GM18907 (cell line): Measurements from ENCODE around the gene RC3H1.
"Not testable (repeated sequence)": the region's sequence is repeated elsewhere in the genome, so short reads cannot be mapped to it uniquely, and the experiment has no call there.

Experiments
- ATAC-seq: cut with Tn5 transposase; IDR thresholded peaks from one replicate; pipeline ENCODE4 v1.9.1; 2021; ENCODE audit warnings: mild to moderate bottlenecking, moderate library complexity; ENCODE audit not compliant: unreplicated experiment

The RC3H1 gene

DNA sequence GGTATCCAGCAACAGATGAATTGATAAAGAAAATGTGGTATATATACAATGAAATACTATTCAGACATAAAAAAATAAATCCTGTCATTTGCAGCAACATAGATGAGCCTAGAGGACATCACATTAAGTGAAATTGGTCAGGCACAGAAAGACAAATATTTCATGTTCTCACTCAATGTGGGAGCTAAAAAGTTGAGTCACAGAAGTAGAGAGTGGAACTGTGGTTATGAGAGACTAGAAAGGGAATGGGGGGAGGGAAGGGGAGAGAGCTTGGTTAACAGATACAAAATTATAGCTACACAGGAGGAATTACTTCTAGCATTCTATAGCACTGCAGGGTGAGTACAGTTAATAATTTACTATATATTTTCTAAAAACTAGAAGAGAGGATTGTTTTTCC lies 68.0 kb downstream of the RC3H1 start:
- no peak for ATAC-seq

DNA sequence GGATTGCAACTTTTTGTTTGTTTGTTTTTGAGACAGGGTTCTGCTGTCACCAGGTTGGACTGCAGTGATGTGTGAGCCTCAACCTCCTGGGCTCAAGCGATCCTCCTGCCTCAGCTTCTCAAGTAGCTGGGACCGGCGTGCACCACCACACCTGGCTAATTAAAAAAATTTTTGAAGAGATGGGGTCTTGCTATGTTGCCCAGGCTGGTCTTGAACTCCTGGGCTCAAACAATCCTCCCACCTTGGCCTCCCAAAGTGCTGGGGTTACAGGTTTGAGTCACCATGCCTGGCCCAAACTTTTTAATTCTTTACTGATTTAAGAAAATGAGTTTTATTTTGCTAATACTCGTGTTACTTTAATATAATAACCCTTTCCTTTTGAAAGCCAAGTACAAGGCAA lies 73.6 kb downstream of the RC3H1 start:
- ATAC-seq = no peak

DNA sequence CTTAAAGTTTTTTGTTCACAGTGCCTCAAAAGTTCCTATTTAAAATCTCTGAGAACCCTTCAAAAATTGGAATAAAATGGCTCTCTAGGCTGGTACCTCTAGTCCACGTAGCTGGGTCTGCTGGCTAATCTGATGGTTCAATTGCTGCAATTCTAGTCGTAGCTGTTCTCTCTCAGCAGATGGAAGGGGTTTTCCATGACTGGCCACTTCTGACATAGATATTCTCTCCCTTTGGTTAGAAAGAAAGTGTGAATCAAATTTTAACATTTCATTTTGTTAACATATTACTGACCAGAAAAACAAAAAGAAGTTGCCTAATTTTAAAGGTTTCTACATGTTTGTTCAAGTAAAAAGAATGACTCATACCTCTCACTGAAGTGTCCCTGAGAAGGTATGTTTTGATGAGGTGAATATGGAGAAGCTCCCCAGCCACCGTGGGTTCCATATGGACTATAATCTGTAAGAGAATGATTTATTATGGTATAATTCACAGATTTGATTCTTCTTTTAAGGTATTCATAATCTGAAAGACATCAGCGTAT lies 75.7 kb downstream of the RC3H1 start:
- ATAC-seq = no peak

DNA sequence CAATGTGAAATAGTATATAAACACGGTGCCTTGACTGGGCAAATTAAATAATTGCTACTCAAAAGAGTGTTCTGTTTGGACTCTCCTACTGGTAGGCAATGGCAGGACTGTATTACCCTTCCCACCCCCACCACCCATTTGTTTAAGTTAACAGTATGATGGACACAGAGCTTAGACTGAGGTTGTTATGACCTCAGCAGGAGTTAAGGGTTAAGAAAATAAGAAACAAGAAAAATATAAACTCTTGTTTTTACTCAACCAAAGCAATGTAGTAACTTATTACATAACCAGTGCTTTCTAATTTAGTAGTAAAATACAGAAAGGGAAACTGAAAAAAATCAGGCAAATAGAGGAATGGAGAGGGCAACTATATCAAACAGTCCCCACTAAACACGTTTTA lies 85.1 kb downstream of the RC3H1 start:
- ATAC-seq = peak; percentile 52

DNA sequence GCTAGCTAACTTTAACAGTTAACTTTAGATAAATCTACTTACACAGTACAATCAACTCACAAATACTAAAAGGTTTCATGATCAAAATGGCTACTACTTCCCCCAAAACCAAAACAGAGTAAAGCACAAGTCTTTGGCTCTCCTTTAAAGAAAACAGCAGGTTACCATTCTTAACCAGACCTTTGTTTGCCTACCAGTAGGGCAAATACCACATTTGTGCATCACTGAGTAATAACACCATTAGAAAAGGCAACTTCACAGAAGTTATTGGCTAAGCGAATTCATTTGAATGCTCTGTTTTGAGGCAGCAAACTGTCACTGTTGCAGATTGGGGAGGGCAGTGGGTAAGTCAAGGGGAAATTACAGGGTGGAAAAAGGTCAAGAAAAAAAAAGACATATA lies 87.7 kb downstream of the RC3H1 start:
- ATAC-seq = no peak

DNA sequence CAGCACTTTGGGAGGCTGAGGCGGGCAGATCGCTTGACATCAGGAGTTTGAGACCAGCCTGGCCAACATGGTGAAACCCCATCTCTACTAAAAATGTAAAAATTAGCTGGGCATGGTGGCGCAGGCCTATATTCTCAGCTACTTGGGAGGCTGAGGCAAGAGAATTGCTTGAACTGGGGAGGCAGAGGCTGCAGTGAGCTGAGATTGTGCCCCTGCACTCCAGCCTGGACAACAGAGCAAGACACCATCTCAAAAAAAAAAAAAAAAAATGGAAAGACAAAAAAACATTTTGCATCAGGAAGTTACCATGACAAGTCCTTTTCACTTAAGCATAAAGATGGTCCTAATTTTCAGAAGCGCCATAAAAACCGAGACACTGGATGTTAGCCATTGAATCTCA lies 91.6 kb downstream of the RC3H1 start:
- ATAC-seq = not testable (repeated sequence)

DNA sequence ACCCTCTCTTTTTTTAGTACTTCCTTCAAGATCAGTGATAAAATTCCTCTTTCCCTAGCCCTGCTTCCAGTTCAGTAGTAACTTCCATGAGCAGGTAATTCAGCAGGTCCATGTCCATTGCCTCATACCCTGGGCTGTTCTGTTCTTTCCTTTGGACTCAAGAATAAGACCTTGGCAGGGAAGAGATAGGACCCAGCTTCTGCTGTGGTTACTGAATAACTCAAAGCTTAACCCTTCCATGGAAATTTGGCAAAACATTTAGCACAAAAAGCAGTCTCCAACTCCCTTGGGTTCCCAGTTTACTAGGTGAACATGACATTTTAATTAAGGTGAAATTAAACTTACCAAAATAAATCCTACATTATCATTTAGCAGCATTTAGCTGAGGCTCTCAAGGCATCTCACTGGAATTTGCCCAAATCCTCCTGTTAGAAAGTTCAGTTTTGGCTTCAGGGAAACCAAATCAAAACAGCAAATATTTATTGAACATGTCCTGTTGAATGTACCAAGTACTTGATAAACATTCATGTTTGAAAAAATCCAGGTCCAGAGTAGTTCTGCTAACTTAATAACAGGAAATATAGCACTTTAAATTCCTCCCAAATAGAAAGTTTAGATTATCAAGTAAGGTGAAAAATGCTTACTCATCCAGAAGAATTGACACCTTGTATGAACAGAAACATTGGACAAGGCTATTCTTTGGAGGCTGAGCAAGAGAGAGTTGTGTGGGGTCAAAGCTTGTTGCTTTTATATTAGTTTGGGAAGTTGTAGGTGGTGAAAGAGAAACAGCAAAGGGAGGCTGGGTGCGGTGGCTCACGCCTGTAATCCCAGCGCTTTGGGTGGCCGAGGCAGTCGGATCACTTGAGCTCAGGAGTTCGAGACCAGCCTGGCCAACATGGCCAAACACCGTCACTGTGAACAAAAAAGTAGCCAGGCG lies 96.6 kb downstream of the RC3H1 start:
- ATAC-seq = no peak

DNA sequence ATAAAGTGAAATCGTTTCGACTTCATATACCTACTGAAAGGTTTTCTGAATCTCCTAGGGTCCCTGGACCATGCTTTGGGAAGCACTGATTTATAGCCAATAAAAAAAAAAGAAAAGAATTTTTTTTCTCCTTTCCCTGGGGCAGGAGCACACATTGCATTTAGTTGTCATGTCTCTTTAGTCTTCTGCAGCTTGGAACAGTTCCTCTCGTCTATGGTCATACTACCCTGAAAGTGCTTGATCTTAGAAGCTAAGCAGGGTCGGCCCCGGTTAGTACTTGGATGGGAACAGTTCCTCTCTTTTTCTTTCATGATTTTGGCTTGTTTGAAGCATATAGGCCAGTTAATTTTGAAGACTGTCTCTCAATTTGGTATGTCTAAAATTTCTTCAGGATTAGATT lies 101.3 kb downstream of the RC3H1 start:
- ATAC-seq = no peak

DNA sequence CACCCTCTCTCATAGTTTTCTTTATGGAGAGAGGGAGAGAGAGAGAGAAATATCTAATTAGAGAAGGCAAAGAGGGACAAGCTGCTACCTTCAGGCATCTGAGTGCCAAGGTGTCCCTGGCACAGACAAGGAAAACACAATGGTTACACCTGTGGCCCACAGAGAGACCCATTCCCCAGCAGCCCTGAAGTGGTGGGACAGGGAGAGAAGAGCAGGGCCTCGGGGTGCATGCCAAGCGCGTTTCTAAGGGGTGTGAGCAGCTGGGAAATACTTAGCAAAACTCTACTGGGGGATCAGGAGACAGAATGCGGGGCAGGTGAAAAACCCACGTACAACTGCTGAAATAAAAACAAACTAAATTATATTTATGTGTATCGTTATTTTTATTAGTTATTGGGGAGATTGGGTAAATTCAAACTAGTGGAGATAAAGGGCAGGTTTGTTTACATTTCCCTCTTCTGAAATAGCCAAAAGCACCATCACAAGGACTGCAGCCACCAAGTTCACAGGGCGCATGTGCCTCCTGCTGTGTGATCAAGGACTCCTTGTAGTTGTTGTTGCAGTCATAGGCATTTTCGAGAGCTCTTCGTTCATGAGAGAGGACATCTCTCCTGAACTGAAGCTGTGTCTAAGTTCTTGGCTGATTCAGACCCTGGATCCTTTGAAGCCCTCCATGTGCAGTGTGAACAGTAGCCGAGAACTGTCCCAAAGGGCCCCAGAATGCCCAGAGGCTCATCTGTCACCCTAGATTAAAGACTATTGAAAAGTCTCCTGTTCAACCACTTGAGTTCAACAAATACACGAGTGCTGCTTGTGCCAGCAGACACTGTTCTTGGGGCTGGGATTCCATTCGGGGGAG lies 104.3 kb downstream of the RC3H1 start:
- no peak for ATAC-seq

DNA sequence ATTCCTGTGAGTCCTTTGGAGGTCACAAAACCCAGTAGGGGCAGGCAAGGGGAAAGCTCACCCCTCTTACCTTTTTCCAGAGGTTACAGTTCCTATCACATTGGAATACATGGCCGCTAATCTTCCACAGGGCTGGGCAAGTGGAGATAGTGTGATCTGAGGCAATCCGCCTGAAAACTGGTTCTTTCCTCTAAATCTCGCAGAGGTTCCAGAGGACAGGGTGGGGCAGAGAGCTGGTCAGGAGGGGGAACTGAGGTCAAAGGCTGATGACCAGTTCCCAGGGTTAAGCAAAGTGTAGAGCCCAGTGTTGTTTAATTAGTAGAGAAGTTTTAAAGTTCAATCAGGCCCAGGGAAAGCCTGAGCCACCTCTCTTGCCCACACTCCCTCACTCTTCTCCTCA lies 105.0 kb downstream of the RC3H1 start, which contains the start of gene SERPINC1:
SERPINC1 (minus strand) TSS at position 179 of the 400 bp plus-strand sequence; CDS start at position 111, 68 bp downstream.
- ATAC-seq = no peak

DNA sequence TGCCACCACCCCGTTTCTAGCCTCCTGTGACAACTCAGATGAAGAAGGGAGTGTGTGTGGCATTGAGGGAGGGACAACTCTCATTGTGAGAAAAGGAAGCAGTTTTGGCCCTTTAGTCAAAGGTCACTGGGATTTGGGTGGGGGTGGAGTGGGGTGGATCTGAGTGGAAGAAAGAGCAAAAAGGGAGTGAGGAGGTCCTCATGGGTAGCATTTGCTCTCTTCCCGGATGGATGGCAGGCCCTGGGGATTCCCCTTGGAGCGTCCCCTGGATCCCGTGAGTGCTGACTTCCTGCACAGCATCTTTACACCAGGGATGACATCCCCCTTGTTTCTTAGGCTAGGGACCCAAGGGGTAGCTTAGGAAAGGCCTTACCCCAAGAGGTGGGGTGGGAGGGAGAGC lies 105.5 kb downstream of the RC3H1 start:
- no peak for ATAC-seq

DNA sequence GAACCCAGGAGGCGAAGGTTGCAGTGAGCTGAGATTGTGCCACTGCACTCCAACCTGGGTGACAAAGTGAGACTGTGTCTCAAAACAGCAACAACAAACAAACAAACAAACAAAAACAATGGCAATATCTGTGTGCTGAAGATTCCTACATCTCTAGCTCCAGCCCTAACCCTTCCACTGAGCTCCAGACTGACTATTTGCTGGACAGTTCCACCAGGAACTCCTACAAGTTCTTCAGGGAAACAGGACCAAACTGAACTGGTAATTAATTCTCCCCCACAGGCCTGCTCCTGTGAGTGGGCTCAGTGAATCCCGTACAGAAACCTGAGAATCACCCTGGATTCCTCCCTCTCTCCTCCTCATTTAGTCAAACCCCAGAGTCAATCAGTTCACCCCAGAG lies 106.6 kb downstream of the RC3H1 start:
- no peak for ATAC-seq

DNA sequence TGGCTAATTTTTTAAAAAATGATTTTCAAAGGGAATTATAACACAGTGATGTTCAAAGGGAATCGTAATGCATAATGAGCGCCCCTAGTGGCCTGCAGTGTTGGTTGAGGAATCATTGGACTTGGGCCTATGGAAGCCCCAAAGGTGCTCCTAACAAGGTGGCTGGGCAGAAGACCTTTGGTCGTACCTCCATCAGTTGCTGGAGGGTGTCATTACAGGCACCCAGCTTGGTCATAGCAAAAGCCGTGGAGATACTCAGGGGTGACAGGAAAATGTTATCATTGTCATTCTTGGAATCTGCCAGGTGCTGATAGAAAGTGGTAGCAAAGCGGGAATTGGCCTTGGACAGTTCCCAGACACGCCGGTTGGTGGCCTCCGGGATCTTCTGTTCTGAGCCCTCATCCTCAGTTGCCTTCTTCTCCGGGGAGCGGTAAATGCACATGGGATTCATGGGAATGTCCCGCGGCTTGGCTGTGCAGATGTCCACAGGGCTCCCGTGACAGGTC lies 107.7 kb downstream of the RC3H1 start:
- ATAC-seq = no peak

DNA sequence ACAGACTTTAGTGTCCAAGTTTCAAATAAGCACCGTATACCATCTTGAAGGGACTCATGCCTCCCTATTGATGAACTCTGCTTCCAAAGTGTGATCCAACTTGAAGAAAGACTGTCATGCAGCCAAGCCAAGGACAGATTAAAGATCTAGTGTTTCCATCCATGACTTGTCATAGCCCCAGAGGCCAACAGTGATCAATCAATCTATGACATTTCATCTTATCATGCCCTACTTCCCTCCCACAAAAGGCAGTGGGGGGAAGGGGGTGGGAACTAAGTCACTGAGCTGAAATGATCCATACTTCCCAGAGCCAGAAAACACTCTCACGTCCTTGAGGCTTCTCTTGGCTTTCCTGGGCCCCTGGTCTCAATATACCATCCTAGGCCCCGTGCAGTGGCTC lies 109.0 kb downstream of the RC3H1 start:
- ATAC-seq = no peak

DNA sequence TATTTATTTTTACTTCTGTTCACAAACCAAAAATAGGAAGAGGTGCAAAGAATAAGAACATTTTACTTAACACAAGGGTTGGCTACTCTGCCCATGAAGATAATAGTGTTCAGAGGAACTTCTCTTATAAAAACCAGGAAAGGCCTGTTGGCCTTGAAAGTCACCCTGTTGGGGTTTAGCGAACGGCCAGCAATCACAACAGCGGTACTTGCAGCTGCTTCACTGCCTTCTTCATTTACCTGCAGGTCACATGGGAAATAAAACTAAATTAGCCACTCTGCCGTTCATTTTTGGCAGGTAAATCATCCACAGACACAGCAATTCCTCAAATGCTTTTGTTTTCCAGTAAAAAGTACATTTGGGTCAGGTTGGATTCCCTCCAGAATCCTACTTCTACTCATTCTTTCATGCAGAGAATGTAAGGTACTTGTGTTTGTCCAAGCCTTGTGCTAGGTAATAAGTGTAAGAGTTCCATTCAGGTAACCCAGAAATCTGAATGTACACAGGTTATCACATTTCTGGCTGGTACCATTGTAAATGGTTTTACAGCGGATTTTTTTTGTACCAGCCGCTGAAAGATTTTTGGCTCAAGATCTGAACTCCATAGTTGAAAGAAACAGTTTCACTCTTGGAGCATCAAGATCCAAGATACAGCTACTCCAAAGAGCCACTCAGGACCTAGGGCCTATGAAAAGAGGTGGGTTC lies 118.2 kb downstream of the RC3H1 start:
- no peak for ATAC-seq

DNA sequence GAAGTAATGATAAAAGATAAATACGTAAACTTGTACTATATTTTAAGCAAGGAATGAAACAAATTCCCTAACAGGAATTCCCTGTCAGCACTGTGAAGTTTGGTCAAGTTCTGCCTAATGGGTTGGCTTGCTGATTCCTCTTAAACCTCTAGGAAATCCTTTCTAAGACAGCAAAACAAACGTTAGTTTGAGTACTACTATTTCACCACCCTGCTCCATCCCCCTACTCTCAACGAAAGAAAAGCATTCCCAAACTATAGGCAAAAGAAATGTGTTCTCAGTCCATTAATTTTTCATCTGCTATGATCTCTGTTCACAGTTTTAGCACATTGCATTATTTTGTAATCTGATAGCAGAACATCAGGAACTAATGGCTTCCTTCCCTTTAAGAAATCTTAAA lies 121.2 kb downstream of the RC3H1 start:
- no peak for ATAC-seq

DNA sequence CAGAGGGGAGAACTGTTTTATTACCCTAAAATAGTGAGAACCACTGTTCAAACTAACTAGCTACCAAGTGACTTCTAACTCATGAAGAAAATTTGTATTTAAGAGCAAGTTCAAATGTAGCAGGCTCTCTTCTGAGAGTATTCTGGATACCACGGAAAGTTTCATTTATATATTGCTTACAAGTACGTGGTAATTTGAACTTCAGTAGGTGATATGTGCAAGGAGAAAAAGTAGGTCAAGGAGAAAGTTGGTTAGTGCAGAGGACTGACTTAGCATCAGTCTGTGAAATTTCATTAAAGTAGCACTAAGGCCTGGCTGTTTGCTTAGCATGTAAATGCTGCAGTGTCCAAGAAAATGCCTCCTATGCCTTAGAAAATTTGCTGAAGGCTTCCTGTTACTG lies 121.7 kb downstream of the RC3H1 start:
- no peak for ATAC-seq

DNA sequence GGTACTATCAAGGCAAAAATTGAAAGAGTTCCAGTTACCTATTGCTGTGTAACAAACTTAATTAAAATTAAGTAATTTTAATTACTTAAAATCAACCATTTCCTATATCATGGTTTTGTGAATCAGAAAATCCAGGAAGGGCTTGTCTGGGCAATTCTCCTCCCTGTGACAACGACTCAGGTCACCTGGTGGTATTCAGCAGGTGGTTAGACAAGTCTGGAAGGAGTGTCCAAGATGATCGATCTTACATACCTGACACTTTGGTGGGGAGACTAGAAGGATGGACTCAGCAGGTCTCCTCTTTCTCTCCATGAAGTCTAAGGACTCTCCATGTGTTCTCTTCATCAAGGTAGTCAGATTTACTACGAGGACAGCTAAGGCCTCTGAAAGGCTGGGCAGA lies 128.0 kb downstream of the RC3H1 start:
- no peak for ATAC-seq

DNA sequence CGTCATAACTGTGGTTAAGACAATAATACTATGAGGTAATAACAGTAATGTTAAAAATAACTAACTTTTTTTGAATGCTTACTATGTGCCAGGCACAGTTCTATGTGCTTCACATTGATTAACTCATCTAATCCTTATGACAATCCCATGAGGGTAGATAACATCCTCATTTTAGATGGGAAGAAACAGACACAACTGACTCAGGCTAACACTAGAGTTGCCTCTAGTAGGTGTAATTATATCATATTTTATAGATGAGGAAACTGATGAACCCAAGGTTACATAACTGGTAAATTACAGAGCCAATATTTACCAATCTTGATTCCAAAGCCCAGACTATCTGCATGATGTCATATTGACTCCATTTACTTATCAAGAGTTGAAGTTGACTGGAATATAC lies 128.5 kb downstream of the RC3H1 start:
- no peak for ATAC-seq

DNA sequence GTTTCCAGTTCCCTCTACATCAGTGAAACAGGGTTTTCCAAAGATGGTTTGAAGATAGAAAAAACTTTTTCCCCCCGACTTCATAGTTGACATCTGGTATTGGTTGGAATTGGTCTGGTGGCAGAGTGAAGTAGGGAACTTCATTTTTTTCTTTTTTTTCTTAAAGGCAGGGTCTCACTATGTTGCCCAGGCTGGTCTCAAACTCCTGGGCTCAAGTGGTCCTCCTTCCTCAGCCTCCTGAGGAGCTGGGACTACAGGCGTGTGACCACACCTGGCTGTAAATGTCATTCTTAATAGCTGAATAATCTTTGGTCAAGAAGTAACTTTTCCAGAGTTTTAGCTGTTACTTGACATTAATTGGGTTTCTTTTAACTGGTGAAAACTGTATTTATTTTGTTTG lies 132.3 kb downstream of the RC3H1 start:
- no peak for ATAC-seq

DNA sequence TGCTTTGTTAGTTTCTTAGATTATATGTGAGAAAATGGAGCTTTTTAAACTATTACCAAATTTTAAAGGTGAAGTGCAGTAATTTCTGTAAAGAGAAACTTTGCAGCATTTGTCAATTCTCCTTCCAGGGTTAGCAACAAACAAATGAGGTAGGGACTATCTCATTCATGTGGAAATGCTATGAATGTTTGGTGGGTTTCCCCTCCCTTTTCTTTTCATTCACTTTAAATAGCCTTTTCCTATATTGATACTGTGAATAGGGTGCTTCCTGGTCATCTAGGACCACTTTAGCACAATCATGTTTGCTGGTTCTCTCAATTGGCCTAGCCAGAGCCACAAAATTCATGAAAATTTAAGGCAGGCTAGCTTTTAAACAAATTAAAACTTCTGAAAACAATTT lies 133.4 kb downstream of the RC3H1 start:
- no peak for ATAC-seq
